Measurements from ENCODE around the gene KRTAP1-1.

Gene KRTAP1-1

GRCh38 chr17:40993084-40993483, 48.2 kb downstream of the KRTAP1-1 start:
- DNase-seq (ENCODE audit: extremely low read depth, low read depth): no peak
- TF ChIP-seq CTCF (IDR thresholded peaks at IDR 0.05; ENCODE audit: low read depth, low read length): no peak

- no peak for DNase-seq (ENCODE audit: extremely low read depth, low read depth)
- no peak for TF ChIP-seq CTCF (IDR thresholded peaks at IDR 0.05; ENCODE audit: low read depth, low read length)
Measured at GRCh38 chr17:40992666-40993065, 48.6 kb downstream of the KRTAP1-1 start.
